Forelimb muscle (tissue), 1 donor: ENCODE data around the gene PRKD1. TPM values are rescaled to one million over a fixed set of nuclear protein-coding genes. Genes with fewer than 3 reads are reported as not detected.
"Not testable (repeated sequence)": the region's sequence is repeated elsewhere in the genome, so short reads cannot be mapped to it uniquely, and the experiment has no call there.

Experiments used
- DNase-seq: peaks from one replicate; pipeline ENCODE4 v3.0.0-alpha.2; 2013; ENCODE audit warnings: low read depth
- polyA plus RNA-seq: library from polyadenylated mRNA; unstranded; fragments of 120-200 nt; gene quantifications from one replicate; pipeline ENCODE4 v1.2.1, GENCODE V29; 2013; ENCODE audit not compliant: insufficient read length

Gene PRKD1
- polyA plus RNA-seq, 1 donor: 28.1 TPM

DNA sequence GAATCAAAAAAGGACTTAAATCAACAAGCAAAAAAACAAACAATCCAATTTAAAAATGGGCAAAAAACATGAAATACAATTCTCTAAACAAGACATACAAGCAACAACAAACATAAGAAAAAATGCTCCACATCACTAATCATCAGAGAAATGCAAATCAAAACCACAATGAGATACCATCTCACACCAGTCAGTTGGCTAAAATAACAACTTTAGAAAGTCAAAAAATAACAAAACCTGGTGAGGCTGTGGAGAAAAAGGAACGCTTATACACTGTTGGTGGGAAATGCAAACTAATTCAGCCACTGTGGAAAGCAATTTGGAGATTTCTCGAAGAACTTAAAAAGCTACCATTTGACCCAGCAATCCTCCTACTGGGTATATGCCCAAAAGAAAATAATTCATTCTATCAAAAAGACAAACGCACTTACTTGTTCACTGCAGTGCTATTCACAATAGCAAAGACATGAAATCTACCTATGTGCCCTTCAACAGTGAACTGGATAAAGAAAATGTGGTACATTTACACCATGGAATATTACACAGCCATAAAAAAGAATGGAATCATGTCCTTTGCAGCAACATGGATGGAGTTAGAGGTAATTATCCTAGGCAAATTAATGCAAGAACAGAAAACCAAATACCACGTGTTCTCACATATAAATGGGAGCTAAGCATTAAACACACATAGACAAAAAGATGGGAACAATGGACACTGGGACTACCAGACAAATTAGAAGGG lies 26.9 kb downstream of the PRKD1 start:
- DNase-seq: no peak

GRCh38 chr14:29898470-29898869 lies 29.2 kb downstream of the PRKD1 start:
- DNase-seq: no peak

DNA sequence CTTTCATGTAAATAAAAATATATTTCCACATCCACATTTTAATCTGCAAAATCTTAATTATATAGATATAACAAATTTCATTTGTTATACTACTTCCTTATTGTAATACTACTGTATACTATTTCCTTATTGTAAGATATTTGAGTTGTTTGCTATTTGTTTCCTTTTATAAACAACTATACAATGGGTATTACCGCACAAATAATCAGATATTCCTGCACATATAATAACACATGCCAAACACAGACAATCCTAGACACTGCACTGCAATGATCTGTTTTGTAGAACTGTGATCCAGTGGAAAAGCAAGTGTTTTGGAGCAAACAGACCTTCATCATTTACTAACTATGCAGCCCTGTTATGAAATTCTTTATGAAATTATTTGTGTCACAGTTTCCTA lies 30.5 kb downstream of the PRKD1 start:
- no peak for DNase-seq

- DNase-seq: no peak
Observed at GRCh38 chr14:29896354-29896821, 31.3 kb downstream of the PRKD1 start.

GRCh38 chr14:29895591-29896083 lies 32.0 kb downstream of the PRKD1 start:
- DNase-seq: no peak

DNA sequence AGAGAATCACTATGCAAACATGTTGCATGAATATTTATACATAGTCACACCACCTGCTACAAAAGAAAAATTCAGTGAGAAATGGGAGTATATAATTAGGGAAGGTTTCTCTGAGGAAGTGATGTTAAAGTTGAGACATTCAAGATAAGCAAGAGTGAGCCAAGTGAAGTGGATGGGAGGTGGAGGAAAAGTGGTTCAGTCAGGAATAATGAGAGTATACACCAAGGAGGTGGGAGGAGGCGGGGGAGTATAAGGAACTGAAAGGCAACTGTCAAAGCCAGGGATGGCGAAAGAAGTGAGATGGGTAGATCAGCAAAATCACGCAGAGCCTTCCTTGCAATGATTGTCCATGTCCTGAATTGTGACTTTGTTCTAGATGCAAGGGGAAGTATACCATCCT lies 33.7 kb downstream of the PRKD1 start:
- no peak for DNase-seq

DNA sequence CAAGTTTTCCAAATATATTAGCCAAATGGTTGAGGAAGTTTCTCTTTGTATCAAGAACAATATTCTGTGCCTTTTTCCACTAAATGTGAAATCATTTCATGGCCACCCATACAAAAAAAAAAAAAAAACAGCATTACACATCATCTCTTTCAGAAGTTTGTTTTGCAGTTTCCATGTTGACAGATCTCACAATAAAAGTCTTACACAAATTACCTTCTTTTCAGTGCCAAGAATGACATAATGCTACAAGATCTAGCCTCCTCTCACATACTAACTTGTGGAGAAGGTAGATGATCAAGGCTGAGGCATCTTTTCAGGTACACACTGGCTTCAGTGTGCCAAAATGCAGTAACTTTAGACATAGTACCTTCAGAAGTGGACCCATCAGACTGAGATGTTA lies 35.3 kb downstream of the PRKD1 start:
- DNase-seq: no peak

- DNase-seq: no peak
Observed at GRCh38 chr14:29885988-29886387, 41.7 kb downstream of the PRKD1 start.

GRCh38 chr14:29868000-29868399 lies 59.6 kb downstream of the PRKD1 start:
- no peak for DNase-seq

GRCh38 chr14:29865299-29865698 lies 62.3 kb downstream of the PRKD1 start:
- no peak for DNase-seq

- DNase-seq: no peak
Observed at GRCh38 chr14:29861996-29862395, 65.7 kb downstream of the PRKD1 start.

GRCh38 chr14:29858299-29858698 lies 69.3 kb downstream of the PRKD1 start:
- DNase-seq: no peak

- no peak for DNase-seq
Observed at GRCh38 chr14:29857551-29857950, 70.1 kb downstream of the PRKD1 start.

DNA sequence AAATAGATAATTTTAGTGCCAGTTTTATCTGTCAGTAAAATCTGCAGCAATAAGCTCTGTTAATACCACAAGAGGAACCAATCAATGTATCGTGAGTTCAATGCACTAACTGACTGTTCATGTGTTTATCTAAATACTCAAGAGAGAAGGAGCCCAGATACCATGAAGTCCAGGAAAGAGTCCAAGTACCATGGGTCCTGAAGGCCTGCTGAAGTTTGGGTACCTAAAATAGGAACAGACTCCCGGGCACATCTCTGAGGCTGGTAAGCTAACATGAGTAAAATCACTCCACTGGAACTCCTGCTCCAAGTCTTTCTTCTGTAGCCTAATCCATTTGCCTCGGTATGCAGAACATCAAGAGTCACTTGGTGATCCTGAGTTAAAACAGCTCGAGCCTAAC lies 71.1 kb downstream of the PRKD1 start:
- no peak for DNase-seq

DNA sequence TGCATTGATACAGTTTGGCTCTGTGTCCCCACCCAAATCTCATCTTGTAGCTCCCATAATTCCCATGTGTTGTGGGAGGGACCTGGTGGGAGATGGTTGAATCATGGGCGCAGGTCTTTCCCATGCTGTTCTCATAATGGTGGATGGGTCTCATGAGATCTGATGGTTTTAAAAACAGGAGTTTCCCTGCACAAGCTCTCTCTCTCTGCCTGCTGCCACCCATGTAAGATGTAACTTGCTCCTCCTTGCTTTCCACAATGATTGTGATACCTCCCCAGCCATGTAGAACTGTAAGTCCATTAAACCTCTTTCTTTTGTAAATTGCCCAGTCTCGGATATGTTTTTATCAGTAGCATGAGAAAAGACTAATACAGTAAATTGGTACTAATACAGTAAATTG lies 74.0 kb downstream of the PRKD1 start:
- not testable (repeated sequence) for DNase-seq

DNA sequence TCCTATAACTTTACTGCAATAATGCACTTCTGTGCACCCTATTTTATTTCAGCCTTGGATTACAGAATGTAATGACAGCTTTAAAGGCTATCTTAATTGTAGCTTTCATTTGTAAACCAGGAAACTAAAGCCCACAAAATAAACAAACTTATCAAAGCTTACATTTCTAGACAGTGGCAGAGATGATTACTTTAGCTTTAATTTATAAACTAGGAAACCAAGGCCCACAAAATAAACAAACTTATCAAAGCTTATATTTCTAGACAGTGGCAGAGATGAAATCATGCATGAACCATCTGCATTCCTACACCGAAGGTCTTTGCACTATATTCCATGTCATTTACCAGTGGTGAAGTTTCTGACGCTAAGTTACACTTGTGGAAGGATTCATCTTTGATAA lies 74.4 kb downstream of the PRKD1 start:
- no peak for DNase-seq

DNA sequence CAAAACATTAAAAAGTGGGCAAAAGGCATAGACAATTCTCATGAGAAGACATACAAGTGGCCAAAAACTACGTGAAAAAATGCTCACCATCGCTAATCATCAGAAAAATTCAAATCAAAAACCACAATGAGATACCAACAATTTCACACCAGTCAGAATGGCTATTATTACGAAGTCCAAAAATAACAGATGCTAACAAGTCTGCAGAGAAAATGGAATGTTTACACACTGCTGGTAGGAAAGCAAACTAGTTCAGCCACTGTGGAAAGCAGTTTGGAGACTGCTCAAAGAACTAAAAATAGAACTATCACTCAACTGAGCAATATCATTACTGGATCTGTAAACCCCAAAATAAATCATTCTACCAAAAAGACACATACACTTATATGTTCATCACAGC lies 76.2 kb downstream of the PRKD1 start:
- DNase-seq: no peak

DNA sequence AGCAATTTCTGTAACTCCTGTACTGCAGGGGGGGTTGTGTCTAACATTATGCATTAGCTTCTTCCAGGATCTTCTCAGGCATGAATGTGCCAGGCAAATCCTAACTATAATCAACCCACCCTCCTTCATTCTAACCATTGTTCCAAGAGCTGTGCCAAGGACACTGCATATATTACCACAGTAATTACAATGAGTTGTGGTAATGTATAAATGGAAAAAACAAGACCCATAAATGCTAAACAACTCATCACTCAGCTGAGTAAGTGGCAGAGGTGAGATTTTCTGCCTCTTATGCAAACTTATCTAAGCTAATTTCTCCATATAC lies 80.6 kb downstream of the PRKD1 start:
- DNase-seq: no peak

GRCh38 chr14:29846339-29847055 lies 81.2 kb downstream of the PRKD1 start:
- no peak for DNase-seq

DNA sequence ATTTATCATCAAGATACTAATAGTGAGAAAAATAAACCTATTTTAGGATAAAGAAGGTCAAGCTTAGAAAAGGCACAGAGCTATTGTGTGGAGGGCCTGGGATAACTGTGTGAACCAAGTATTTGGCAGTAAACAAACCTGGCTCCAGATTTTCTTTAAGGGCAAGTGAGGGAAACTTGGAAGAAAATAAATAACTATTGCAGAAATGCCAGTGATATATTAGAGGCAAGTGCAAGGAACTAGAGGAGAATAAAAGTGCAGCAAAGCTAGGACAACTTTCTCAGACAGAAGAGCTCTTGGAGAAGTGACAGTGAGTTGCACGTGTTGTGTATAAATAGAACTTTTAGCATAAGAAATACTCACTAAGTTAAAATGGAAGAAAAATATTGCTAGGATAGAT lies 83.7 kb downstream of the PRKD1 start:
- no peak for DNase-seq

GRCh38 chr14:29842228-29842627 lies 85.4 kb downstream of the PRKD1 start:
- no peak for DNase-seq

DNA sequence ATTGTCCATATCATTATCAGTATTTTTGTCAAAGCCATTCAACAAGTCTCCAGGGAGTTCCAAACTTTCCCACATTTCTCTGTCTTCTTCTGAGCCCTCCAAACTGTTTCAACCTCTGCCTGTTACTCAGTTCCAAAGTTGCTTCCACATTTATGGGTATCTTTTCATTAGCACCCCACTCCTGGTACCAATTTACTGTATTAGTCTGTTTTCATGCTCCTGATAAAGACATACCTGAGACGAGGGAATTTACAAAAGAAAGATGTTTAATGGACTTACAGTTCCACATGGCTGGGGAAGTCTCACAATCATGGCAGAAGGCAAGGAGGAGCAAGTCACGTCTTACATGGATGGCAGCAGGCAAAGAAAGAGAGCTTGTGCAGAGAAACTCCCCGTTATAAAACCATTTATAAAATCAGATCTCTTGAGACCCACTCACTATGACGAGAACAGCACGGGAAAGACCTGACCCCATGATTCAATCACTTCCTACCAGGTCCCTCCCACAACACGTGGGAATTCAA lies 87.2 kb downstream of the PRKD1 start:
- DNase-seq: not testable (repeated sequence)

GRCh38 chr14:29839691-29840090 lies 88.0 kb downstream of the PRKD1 start:
- DNase-seq: not testable (repeated sequence)
